Measurements from ENCODE around the gene VWDE.

DNA sequence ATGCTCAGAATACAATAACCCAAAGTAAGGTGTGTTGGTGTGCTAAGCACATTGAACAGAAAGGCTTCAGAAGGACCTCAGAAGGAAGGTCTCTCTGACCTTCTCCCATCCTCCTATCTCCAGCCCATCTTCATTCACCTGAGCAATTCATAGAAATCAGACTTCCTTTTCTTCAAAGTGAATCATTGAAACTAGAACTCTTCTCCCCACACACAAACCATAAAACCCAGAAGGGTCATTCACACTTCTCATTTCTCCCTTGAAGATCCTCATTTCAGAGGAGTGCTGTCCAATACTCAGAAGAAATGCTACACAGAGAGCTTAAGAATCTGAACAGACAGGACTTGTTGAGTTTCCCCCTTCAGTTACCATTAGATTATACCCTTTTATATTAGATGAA lies 89.5 kb downstream of the VWDE start:
- TF ChIP-seq POLR2A (IDR thresholded peaks at IDR 0.05; ENCODE audit: low read depth, low read length) (no peak), POLR2AphosphoS5 (IDR thresholded peaks at IDR 0.05; ENCODE audit: low read depth, low read length) (no peak), TAF1 (IDR thresholded peaks at IDR 0.05; ENCODE audit: borderline replicate concordance, low read depth, low read length) (no peak)

All from GM12892 (cell line).